Measurements from ENCODE around the gene RAG2.

RAG2 gene

DNA sequence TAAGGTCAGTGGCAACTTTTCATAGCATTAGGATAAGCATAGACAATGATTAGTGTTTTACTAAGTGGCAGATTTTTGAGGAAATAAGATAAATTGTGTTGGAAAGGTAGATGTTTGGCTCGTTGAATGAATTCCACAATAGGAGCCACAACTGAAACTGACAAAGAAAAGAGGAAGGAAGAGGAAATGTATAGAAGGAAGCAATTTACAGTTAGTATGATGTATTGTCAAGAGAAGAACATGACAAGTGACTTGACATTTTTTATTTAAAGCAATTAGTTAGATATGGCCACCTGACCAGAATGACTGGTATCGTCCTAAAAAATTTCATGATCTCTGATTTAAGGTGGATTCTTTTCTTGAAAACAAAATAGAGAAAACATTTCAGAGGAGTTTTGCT is 3.1 kb upstream of the RAG2 start:
- DNase-seq (ENCODE audit: low read depth in 1 of 2, low spot score in 1 of 2) = no peak

GRCh38 chr11:36600180-36600579 is 2.1 kb upstream of the RAG2 start:
- no peak for DNase-seq (ENCODE audit: low read depth in 1 of 2, low spot score in 1 of 2)

DNA sequence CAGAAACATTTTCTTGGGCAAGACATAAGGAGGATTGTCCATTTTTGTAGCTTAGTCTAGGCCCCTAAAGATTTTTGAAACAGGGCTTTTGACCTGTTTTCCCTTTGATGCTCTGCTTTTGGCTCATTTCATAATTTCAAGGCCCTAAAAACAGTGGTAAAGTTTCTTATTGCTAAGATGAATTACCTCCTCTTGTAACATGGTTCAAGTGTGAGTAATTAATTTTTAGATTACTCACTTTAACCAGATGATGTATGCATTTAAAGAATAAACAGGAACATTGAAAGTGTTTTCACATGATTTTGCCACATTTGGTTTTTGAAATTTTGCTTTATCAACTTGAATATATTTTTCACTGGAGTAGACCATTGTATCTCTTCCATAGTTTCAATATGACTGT is 1.2 kb downstream of the RAG2 start:
- DNase-seq (ENCODE audit: low read depth in 1 of 2, low spot score in 1 of 2) = no peak

DNA sequence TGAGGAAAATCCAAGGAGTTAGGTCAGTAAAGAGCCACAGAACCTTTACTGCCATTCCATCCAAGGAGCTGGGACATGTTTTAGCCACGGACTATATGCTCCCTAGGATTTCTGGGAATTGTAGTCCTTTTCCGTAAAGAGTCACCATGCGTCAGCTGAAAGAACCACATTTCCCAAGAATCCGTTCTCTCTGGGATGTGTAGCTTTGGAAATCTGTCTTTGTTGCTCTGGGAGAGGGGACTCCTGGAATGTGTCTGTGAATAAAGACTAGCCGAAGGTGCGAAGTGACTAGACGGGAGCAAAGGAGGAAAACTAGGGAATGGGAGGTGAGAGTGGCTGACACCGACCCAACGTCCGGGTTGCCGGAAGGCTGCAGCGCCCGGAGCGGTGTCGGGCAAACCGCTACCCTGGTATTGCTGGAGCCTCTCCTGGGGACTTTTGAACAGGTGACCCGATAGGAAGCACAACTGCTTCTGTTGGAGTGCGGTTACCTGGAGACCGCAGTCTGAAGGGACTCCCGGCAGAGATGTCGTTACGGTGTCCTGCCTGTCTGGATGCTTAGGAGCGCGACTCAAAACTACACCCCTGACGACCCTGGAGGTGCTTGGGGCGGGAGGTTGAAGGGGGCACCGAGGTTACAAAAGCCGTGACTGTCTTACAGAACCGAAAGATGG is 3.6 kb downstream of the RAG2 start, which contains the start of gene IFTAP:
Gene IFTAP, plus strand, starts transcription at position 187 of the 674 bp plus-strand sequence. CDS start 15,602 bp downstream, outside the sequence.
- DNase-seq (ENCODE audit: low read depth in 1 of 2, low spot score in 1 of 2) = no peak

GRCh38 chr11:36591433-36591832 is 6.6 kb downstream of the RAG2 start:
- DNase-seq (ENCODE audit: low read depth in 1 of 2, low spot score in 1 of 2) = no peak

DNA sequence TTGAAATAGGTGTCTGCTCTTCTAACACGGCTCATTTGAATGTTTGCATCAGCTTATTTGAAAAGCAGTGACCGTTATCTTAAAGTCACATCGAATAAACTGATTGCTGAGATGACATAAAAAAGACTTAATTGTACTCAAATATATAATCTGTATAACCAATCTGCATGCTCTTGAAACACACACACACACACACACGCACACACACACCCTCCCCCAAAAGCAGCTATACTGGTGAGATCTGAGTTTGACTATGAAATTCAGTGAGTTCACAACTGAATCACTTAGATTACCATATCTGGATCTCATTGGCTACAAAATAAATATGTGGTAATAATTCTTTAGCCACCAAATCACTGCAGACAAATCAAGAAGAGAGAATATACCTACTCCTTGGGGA is 7.5 kb downstream of the RAG2 start:
- DNase-seq (ENCODE audit: low read depth in 1 of 2, low spot score in 1 of 2) = no peak

DNA sequence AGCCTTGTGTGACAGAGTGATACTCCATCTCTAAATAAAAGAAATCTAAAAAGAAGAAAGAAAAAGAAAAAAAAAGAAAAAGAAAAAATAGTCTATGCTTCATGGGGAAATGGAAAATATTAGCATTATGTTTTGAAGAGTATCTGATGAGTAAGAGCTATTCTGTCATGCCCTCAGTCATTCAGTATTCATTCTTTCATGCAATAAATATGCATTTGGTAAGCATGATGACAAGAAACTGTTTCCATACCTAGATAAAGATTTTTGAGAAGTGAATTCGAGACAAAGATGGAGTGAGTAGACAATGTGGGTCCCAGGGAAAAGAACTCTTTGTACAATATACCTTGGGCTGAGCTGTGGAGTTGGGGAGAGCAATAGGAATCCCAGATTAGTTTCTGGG is 9.9 kb downstream of the RAG2 start:
- DNase-seq (ENCODE audit: low read depth in 1 of 2, low spot score in 1 of 2) = no peak

DNA sequence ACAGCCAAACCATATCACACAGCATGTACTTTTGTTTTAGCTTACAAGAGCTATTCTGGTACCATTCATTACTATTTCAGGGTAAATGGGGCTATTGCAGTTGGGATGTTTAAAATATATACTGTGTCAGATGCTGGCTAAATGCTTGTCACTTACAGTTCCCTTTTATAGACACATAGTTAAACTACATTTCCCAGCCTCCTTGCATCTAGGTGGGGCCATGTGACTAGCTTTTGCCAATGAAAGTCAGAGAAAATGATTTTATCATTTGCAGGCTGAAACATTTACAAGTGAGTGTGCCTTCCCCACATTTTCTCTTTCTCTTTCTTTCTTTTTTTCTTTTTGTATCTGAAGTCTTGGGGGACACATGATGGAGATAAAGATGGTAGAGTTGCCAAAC is 11.5 kb downstream of the RAG2 start:
- DNase-seq (ENCODE audit: low read depth in 1 of 2, low spot score in 1 of 2) = no peak

DNA sequence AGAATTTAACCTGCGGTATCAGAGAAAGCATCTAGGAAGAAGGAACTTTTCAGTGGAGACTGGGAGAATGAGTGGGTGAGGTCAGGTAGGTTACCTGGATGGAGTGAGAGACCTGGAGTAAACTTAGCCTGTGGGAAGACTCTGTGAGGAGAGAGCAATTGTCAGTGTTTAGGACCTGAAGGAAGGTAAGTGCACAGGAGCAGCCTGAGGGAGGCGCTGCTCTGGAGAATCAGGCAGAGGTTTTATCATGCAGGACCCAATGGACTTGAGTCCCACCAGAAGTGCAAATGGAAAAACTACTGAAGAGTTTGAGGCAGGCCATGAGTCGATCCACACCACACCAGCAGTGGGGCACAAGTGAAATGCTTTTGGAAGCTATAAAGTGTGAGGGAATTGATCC is 14.4 kb downstream of the RAG2 start:
- no peak for DNase-seq (ENCODE audit: low read depth in 1 of 2, low spot score in 1 of 2)

- no peak for DNase-seq (ENCODE audit: low read depth in 1 of 2, low spot score in 1 of 2)
Observed at GRCh38 chr11:36581536-36581935, 16.5 kb downstream of the RAG2 start.

DNA sequence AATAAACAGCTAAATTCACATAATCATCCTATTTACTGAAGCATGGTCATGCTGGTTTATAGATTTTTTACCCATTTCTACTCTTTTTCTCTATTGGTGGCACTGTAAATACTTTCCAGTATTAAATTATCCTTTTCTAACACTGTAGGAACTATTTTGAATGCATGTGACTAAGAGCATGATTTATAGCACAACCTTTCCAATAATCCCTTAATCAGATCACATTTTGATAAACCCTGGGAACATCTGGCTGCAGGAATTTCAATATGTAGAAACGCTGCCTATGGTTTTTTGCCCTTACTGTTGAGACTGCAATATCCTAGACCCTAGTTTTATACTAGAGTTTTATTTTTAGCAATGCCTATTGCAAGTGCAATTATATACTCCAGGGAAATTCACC is 19.6 kb downstream of the RAG2 start:
- DNase-seq (ENCODE audit: low read depth in 1 of 2, low spot score in 1 of 2) = no peak

DNA sequence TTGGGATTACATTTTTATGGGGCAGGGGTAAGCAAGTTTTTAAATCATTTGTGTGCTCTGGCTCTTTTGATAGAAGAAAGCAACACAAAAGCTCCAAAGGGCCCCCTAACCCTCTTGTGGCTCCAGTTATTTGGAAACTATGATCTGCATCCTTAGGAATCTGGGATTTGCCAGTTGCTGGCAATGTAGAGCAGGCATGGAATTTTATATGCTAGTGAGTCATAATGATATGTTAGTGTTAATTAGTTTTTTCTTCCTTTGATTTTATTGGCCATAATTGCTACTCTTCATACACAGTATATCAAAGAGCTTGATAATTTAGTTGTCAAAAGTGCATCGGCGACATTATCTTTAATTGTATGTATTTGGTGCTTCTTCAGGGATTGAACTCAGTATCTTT is 20.2 kb downstream of the RAG2 start:
- DNase-seq (ENCODE audit: low read depth in 1 of 2, low spot score in 1 of 2) = no peak

DNA sequence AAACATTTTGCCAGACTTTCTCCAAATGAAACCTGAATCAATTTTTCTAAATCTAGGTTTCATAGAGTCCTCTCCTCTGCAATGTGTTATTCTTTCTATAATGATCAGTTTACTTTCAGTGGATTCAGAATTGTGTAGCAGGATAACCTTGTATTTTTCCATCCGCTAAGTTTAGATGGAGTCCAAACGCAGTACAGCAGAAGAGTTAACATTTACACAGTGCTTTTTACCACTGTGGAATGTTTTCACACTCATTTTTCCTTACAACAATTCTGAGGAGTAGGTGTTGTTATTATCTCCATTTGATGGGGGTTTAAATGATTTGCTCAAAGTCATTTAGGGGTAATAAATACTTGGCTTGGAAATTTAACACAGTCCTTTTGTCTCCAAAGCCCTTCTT is 20.7 kb downstream of the RAG2 start:
- DNase-seq (ENCODE audit: low read depth in 1 of 2, low spot score in 1 of 2) = no peak

- no peak for DNase-seq (ENCODE audit: low read depth in 1 of 2, low spot score in 1 of 2)
Observed at GRCh38 chr11:36574486-36574885, 23.6 kb downstream of the RAG2 start.

DNA sequence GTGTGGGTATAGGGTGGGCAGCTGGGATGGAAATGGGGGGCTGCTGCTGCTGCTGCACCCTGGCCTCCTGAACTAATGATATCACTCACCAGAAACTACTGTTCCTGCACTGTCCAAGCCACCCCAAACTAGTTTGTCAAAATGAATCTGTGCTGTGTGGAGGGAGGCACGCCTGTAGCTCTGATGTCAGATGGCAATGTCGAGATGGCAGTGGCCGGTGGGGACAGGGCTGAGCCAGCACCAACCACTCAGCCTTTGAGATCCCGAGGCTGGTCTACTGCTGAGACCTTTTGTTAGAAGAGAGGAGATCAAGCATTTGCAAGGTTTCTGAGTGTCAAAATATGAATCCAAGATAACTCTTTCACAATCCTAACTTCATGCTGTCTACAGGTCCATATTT is 28.9 kb downstream of the RAG2 start:
- DNase-seq (ENCODE audit: low read depth in 1 of 2, low spot score in 1 of 2) = no peak

GRCh38 chr11:36567694-36568093 is 30.3 kb downstream of the RAG2 start, which contains the start of gene RAG1:
TSS of gene RAG1 (plus strand) at chr11:36568007. CDS start at chr11:36573305, 5,298 bp downstream.
- no peak for DNase-seq (ENCODE audit: low read depth in 1 of 2, low spot score in 1 of 2)

DNA sequence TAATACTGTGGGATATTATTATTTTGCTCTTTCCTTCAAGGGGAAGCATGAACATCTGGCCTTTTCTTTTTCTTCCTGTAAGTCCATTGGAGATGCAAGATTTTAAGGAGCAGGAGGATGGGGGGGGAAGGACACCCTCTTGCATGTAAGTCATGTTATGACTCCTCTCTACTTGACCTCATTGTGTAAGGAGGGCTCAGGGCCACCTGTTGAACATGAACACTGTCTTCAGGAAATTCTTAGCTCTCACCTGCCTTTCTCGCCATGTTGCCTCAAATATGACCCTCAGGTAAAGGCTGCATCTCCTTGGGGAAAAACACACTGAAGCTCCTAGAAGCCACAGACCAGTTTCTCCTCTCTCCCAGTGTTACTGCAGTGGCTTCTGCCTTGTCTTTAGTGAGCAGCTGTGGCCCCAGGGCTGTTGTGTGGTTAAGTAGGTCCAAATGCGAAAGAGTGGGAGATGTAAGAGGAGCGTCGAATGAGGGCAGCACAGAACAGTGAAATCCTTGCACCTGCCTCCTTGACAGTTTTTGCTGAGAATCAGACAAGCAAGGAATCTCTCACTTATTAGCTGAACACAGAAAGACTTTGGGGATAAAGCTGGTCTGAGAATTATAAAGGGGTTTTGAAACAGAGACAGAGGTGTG is 31.5 kb downstream of the RAG2 start:
- no peak for DNase-seq (ENCODE audit: low read depth in 1 of 2, low spot score in 1 of 2)

DNA sequence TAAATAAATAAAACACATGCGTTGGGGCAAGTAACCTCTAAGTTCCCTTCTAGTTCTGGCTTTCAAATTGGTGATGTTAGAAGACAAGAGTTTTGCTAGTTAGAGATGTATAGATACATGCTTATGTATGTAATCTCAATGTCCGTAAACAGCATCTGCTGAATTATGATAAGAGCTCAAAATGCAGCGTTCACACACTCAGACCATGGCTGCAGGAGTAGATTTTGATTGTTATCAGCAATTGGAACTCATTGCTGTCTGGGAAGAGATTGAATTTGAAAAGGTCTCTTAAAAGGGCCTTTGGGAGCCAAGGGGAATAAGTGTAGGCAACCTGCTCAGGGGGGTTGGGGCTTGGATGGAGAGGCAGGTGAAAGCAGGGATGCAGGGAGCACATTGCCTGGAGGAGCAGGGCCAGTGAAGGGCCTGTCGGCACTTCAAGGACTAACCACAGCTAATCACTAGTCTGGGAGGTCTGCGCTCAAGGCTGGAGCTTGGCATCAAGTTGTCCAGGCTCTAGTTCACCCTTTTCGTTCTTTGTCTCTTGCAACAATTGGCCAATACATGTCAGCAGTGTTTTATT is 32.9 kb downstream of the RAG2 start:
- no peak for DNase-seq (ENCODE audit: low read depth in 1 of 2, low spot score in 1 of 2)

GRCh38 chr11:36564376-36565030 is 33.5 kb downstream of the RAG2 start:
- DNase-seq (ENCODE audit: low read depth in 1 of 2, low spot score in 1 of 2) = no peak

GRCh38 chr11:36558571-36559413 is 39.2 kb downstream of the RAG2 start:
- DNase-seq (ENCODE audit: low read depth in 1 of 2, low spot score in 1 of 2) = no peak

GRCh38 chr11:36557991-36558390 is 40.0 kb downstream of the RAG2 start:
- no peak for DNase-seq (ENCODE audit: low read depth in 1 of 2, low spot score in 1 of 2)

All from stimulated activated CD4-positive, alpha-beta T cell treated with anti-CD3 and anti-CD28 coated beads, Interleukin-15, amount 100 ng/mL, for 1 hour (primary cell).